Nephron (organoid): Measurements from ENCODE around the gene FOXC2.

Experiments
- H3K27ac Mint-ChIP-seq, 3 experiments: 2 replicates each; pipeline ENCODE4 v1.8.0; 2020; ENCODE audit warnings: mixed read lengths in 3 of 3, mild to moderate bottlenecking in 2 of 3, moderate library complexity in 1 of 3
- H3K27me3 Mint-ChIP-seq: 2 replicates; pipeline ENCODE4 v1.8.0; 2021; ENCODE audit warnings: low read depth, mild to moderate bottlenecking, moderate library complexity, mixed read lengths
- H3K36me3 Mint-ChIP-seq: 2 replicates; pipeline ENCODE4 v1.8.0; 2020; ENCODE audit warnings: low read depth, mixed read lengths
- H3K4me1 Mint-ChIP-seq: 2 replicates; pipeline ENCODE4 v1.8.0; 2020; ENCODE audit warnings: mixed read lengths
- H3K4me3 Mint-ChIP-seq, 3 experiments: 2 replicates each; pipeline ENCODE4 v1.8.0; 2020; ENCODE audit warnings: mild to moderate bottlenecking in 3 of 3, mixed read lengths in 3 of 3, moderate library complexity in 2 of 3
- H3K9me3 Mint-ChIP-seq: 2 replicates; pipeline ENCODE4 v1.8.0; 2020; ENCODE audit warnings: mixed read lengths
- TF ChIP-seq, protein P1 (sequence below), 3 experiments: fragments of 200-600 bp; sonication (generic); IDR thresholded peaks; one replicate each; pipeline ENCODE4 v1.5.0; 2021; ENCODE audit warnings: antibody characterized with exemption in 3 of 3; ENCODE audit not compliant: unreplicated experiment in 3 of 3

FOXC2 gene

GRCh38 chr16:86547286-86547685 lies 19.3 kb upstream of the FOXC2 start:
- H3K27ac Mint-ChIP-seq = no peak overlapping the region
- no peaks in the 10 kb centered on the region for H3K9me3 Mint-ChIP-seq
- peaks cover 66% of the 10 kb centered on the region for H3K27me3 Mint-ChIP-seq
- peaks cover 2% of the 10 kb centered on the region for H3K4me1 Mint-ChIP-seq
- no peak overlapping the region for H3K4me3 Mint-ChIP-seq
- TF ChIP-seq, protein P1, sequence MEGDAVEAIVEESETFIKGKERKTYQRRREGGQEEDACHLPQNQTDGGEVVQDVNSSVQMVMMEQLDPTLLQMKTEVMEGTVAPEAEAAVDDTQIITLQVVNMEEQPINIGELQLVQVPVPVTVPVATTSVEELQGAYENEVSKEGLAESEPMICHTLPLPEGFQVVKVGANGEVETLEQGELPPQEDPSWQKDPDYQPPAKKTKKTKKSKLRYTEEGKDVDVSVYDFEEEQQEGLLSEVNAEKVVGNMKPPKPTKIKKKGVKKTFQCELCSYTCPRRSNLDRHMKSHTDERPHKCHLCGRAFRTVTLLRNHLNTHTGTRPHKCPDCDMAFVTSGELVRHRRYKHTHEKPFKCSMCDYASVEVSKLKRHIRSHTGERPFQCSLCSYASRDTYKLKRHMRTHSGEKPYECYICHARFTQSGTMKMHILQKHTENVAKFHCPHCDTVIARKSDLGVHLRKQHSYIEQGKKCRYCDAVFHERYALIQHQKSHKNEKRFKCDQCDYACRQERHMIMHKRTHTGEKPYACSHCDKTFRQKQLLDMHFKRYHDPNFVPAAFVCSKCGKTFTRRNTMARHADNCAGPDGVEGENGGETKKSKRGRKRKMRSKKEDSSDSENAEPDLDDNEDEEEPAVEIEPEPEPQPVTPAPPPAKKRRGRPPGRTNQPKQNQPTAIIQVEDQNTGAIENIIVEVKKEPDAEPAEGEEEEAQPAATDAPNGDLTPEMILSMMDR (IDR thresholded peaks at IDR 0.05; ENCODE audit: unreplicated experiment in 3 of 3) = no peak
- peaks cover 24% of the 10 kb centered on the region for H3K36me3 Mint-ChIP-seq

GRCh38 chr16:86549076-86549892 lies 17.3 kb upstream of the FOXC2 start:
- Mint-ChIP-seq H3K9me3 (peaks cover 3% of the 10 kb centered on the region), H3K27me3 (peaks cover 59% of the 10 kb centered on the region), H3K4me1 (peaks cover 7% of the 10 kb centered on the region), H3K36me3 (peaks cover 13% of the 10 kb centered on the region), H3K4me3 (no peak overlapping the region), H3K27ac (no peak overlapping the region)
- TF ChIP-seq, protein P1 (IDR thresholded peaks at IDR 0.05; ENCODE audit: unreplicated experiment in 3 of 3) = no peak

DNA sequence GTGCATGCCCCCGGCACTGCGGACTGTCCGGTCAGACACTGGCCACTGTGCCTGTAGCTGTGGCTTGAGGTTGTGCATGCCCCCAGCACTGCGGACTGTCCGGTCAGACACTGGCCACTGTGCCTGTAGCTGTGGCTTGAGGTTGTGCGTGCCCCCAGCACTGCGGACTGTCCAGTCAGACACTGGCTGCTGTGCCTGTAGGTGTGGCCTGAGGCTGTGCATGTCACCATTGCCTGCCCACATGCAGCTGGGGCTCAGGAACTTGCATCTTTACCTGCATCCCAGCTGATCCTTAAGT lies 16.8 kb upstream of the FOXC2 start:
- Mint-ChIP-seq H3K4me3 (no peak overlapping the region), H3K27ac (no peak overlapping the region), H3K36me3 (peaks cover 8% of the 10 kb centered on the region), H3K9me3 (peaks cover 3% of the 10 kb centered on the region), H3K27me3 (peaks cover 56% of the 10 kb centered on the region), H3K4me1 (peaks cover 7% of the 10 kb centered on the region)
- TF ChIP-seq, protein P1 (IDR thresholded peaks at IDR 0.05; ENCODE audit: unreplicated experiment in 3 of 3) = no peak

DNA sequence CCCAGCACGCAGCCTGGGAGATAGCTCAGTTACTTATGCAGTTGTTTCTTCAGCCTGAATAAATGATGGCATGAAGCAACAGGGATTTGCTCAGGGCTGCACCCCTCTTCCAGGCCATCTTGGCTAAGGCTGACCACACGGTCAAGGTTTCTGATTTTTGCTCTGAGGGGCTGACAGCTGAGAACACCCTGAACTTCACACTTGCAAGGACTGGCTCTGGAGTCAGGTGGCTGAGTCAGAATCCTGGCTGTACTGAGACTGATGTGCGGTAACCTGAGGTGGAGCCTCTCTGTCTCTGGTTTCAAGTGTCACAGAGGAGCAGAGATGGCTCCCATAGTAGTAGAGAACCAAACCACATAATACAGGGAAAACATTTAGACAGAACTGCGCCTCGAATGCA lies 16.3 kb upstream of the FOXC2 start:
- TF ChIP-seq, protein P1 (IDR thresholded peaks at IDR 0.05; ENCODE audit: unreplicated experiment in 3 of 3) = no peak
- H3K36me3 Mint-ChIP-seq = peaks cover 5% of the 10 kb centered on the region
- no peak overlapping the region for H3K4me3 Mint-ChIP-seq
- peaks cover 7% of the 10 kb centered on the region for H3K4me1 Mint-ChIP-seq
- peaks cover 51% of the 10 kb centered on the region for H3K27me3 Mint-ChIP-seq
- H3K9me3 Mint-ChIP-seq = peaks cover 3% of the 10 kb centered on the region
- no peak overlapping the region for H3K27ac Mint-ChIP-seq

- Mint-ChIP-seq H3K27ac (no peak overlapping the region), H3K4me1 (peaks cover 7% of the 10 kb centered on the region), H3K9me3 (peaks cover 3% of the 10 kb centered on the region), H3K27me3 (peaks cover 48% of the 10 kb centered on the region), H3K4me3 (peak overlapping the region in 2 of 3 experiments; percentile 85 to 87), H3K36me3 (peaks cover under 1% of the 10 kb centered on the region)
- TF ChIP-seq, protein P1 (IDR thresholded peaks at IDR 0.05; ENCODE audit: unreplicated experiment in 3 of 3) = no peak
Observed at GRCh38 chr16:86553356-86553755, 13.3 kb upstream of the FOXC2 start.

- peaks cover 49% of the 10 kb centered on the region for H3K27me3 Mint-ChIP-seq
- peaks cover 3% of the 10 kb centered on the region for H3K9me3 Mint-ChIP-seq
- H3K27ac Mint-ChIP-seq = peak overlapping the region in 2 of 3 experiments; percentile 44 to 82
Observed at GRCh38 chr16:86554599-86554916, 12.1 kb upstream of the FOXC2 start.

More at GRCh38 chr16:86554599-86554916, 12.1 kb upstream of the FOXC2 start:
- TF ChIP-seq, protein P1 (IDR thresholded peaks at IDR 0.05; ENCODE audit: unreplicated experiment in 3 of 3) = no peak
- Mint-ChIP-seq H3K4me1 (peaks cover 7% of the 10 kb centered on the region), H3K36me3 (no peaks in the 10 kb centered on the region), H3K4me3 (peak overlapping the region; percentile 83 to 87 (median 85))
